ENCODE measurements around the gene SPATA13.

GRCh38 chr13:24218338-24218737 is 57.8 kb downstream of the SPATA13 start:
- TF ChIP-seq CTCF (conservative IDR thresholded peaks at IDR 0.05) = no peak
- TF ChIP-seq EZH2 (IDR thresholded peaks at IDR 0.05; ENCODE audit: low read depth) = no peak

All from PC-9 (cell line).